Esophagus (tissue), 2 donors: ENCODE data around the gene HIVEP3. TPM values are rescaled to one million over a fixed set of nuclear protein-coding genes. Genes with fewer than 3 reads are reported as not detected.
A peak's percentile ranks its signal among the peaks of the same experiment; 100 is the strongest.

Source experiments
- H3K27ac ChIP-seq, 2 donors: one replicate each; pipeline ENCODE4 v1.5.1; 2013; ENCODE audit warnings: low read depth in 2 of 2, mild to moderate bottlenecking in 2 of 2, inconsistent platforms in 1 of 2, low read length in 1 of 2, moderate library complexity in 1 of 2
- H3K27me3 ChIP-seq, 2 donors: one replicate each; pipeline ENCODE4 v1.6.1; 2013; ENCODE audit warnings: low read length in 2 of 2, control low read depth in 1 of 2, mild to moderate bottlenecking in 1 of 2; ENCODE audit not compliant: insufficient read depth in 2 of 2, control insufficient read depth in 1 of 2
- H3K36me3 ChIP-seq, 2 donors: one replicate each; pipeline ENCODE4 v1.6.1; 2013; ENCODE audit warnings: low read length in 1 of 2; ENCODE audit not compliant: control insufficient read depth in 2 of 2, insufficient read depth in 2 of 2
- H3K4me1 ChIP-seq, 2 donors: one replicate each; pipeline ENCODE4 v1.6.1; 2013; ENCODE audit warnings: low read length in 1 of 2; ENCODE audit not compliant: control insufficient read depth in 2 of 2, insufficient read depth in 2 of 2
- H3K4me3 ChIP-seq, 2 donors: one replicate each; pipeline ENCODE4 v1.5.1; 2013; ENCODE audit warnings: low read length in 2 of 2, mild to moderate bottlenecking in 2 of 2, low read depth in 1 of 2, moderate library complexity in 1 of 2
- H3K9me3 ChIP-seq, 2 donors: one replicate each; pipeline ENCODE4 v1.6.1; 2013; ENCODE audit warnings: mild to moderate bottlenecking in 2 of 2, low read depth in 1 of 2, low read length in 1 of 2, moderate library complexity in 1 of 2; ENCODE audit not compliant: control insufficient read depth in 2 of 2, insufficient read depth in 1 of 2
- WGBS, 2 donors: extraction: QIAGEN DNeasy Blood & Tissue Kit; methylation state at CpG; one replicate each; pipeline ENCODE4 v1.1.7; 2013; 5-methylcytosine and 5-hydroxymethylcytosine counted together
- polyA plus RNA-seq, 2 donors: library from polyadenylated mRNA; stranded (reverse); fragments of 200-250 nt; gene quantifications; one replicate each; pipeline ENCODE4 v1.2.3, GENCODE V29; 2013
- donor health status: healthy with polysubstance abuse.
- donor health status: Bipolar disorder and iron deficiency.

Gene HIVEP3
- polyA plus RNA-seq, 2 donors: 2.7 to 10.0 TPM

DNA sequence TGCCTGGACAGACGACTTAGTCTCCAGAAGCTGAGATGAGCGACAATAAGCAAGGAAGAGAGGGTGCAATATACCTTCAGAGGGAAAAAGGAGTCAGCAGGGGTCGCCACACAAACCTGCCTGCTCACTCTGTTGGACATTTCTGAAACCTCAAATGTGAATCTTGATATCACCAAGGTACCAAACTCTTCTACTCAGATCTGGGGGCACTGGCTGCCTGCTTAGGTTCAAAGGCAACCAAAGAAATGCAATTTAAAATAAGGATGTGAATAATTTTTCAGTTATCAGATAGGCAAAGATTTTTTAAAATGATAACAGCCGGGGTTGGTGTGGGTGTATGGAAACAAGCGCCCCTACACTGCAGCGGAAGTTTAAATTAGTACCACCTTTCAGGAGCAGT, 164.2 kb downstream of the HIVEP3 start:
- no peaks in the 10 kb centered on the region for H3K27me3 ChIP-seq
- WGBS, 2 donors: 81 to 84% methylated on average over 6 of the region's 6 CpGs
- peaks cover 3 to 16% of the 10 kb centered on the region in 2 donors for H3K4me1 ChIP-seq
- no peaks in the 10 kb centered on the region for H3K36me3 ChIP-seq
- no peak overlapping the region for H3K4me3 ChIP-seq
- H3K27ac ChIP-seq: no peak overlapping the region
- H3K9me3 ChIP-seq: no peaks in the 10 kb centered on the region

DNA sequence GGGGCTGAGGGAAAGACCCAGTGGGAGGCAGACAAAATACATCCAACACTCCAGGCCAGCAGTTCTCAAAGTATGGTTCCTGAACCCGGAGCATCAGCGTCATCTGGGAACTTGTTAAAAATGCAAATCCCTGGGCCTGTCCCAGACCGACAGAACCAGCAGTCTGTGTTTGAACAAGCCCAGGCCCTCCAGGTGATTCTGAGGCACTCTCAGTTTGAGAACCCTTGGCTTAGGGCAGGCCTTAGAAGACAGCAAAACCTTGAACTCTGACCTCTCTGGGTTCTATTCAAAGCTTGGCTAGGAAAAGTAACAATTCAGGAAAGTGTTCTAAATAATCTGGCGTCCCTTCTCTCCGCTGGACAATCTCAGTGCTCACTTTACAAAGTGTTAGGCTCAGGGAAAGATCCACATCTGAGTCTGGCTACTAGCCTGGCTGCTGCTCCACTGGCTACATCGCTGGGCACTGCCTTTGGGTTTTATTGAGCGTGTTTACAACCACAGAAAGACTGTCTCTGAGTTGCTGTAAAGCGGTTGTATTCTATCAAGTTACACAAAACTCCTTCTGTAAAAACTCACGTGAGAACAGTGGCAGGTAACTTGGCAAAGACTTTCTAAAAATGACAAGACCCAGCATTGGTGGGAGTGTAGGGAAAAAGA, 166.1 kb downstream of the HIVEP3 start:
- Histone ChIP-seq H3K4me1 (peaks cover 3 to 21% of the 10 kb centered on the region in 2 donors), H3K27ac (peak overlapping the region; percentile 22 to 80), H3K9me3 (no peaks in the 10 kb centered on the region), H3K4me3 (no peak overlapping the region), H3K27me3 (no peaks in the 10 kb centered on the region), H3K36me3 (no peaks in the 10 kb centered on the region)
- WGBS, 2 donors: 60 to 62% methylated on average over 9 of the region's 9 CpGs

GRCh38 chr1:41751804-41752513, 166.8 kb downstream of the HIVEP3 start:
- Histone ChIP-seq H3K27me3 (no peaks in the 10 kb centered on the region), H3K4me1 (peaks cover 5 to 23% of the 10 kb centered on the region in 2 donors), H3K9me3 (no peaks in the 10 kb centered on the region), H3K27ac (peak overlapping the region in 1 of 2 donors; percentile 45), H3K4me3 (no peak overlapping the region), H3K36me3 (no peaks in the 10 kb centered on the region)
- WGBS, 2 donors: 86% methylated on average over 9 of the region's 9 CpGs

GRCh38 chr1:41749991-41750745, 168.6 kb downstream of the HIVEP3 start:
- H3K27me3 ChIP-seq: no peaks in the 10 kb centered on the region
- WGBS, 2 donors: 57 to 60% methylated on average over 11 of the region's 11 CpGs
- peak overlapping the region in 1 of 2 donors; percentile 32 for H3K27ac ChIP-seq
- no peaks in the 10 kb centered on the region for H3K36me3 ChIP-seq
- H3K9me3 ChIP-seq: no peaks in the 10 kb centered on the region
- H3K4me1 ChIP-seq: peaks cover 10 to 31% of the 10 kb centered on the region in 2 donors
- H3K4me3 ChIP-seq: no peak overlapping the region

- 73 to 80% methylated on average over 2 of the region's 2 CpGs for WGBS, 2 donors
Measured at GRCh38 chr1:41745022-41745421, 173.7 kb downstream of the HIVEP3 start.

DNA sequence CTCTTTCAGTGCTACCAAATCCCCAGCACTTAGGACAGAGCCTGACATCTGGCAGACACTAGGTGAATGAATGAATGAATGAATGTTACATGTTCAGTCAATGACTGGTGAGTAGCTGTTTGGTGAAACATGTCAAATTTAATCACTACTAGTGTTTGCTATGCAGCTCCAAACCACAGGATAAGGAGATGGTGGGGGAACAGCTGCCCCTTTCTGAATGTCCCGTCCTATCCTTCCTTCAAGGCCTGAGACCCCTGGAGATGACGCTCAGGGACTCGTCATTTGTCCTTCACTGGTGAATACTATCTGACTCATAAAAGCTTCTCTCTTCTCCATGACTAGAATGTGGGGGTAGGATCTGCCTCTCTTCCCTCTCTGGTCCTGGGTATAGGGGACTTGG, 175.4 kb downstream of the HIVEP3 start:
- Histone ChIP-seq H3K27ac (no peak overlapping the region), H3K4me3 (no peak overlapping the region), H3K36me3 (no peaks in the 10 kb centered on the region), H3K9me3 (no peaks in the 10 kb centered on the region), H3K27me3 (no peaks in the 10 kb centered on the region), H3K4me1 (peaks cover 7 to 27% of the 10 kb centered on the region in 2 donors)
- WGBS, 2 donors: 92 to 96% methylated on average over 3 of the region's 3 CpGs

More at GRCh38 chr1:41745022-41745421, 173.7 kb downstream of the HIVEP3 start:
- no peak overlapping the region for H3K27ac ChIP-seq
- H3K27me3 ChIP-seq: no peaks in the 10 kb centered on the region
- peaks cover 7 to 33% of the 10 kb centered on the region in 2 donors for H3K4me1 ChIP-seq
- no peak overlapping the region for H3K4me3 ChIP-seq
- no peaks in the 10 kb centered on the region for H3K9me3 ChIP-seq
- H3K36me3 ChIP-seq: no peaks in the 10 kb centered on the region

- no peak overlapping the region for H3K4me3 ChIP-seq
- no peaks in the 10 kb centered on the region for H3K27me3 ChIP-seq
- H3K36me3 ChIP-seq: peaks cover 0 to 2% of the 10 kb centered on the region in 2 donors
- H3K4me1 ChIP-seq: peaks cover 11 to 29% of the 10 kb centered on the region in 2 donors
- whole genome bisulfite sequencing, 2 donors: 54 to 62% methylated on average over 5 of the region's 5 CpGs
- no peaks in the 10 kb centered on the region for H3K9me3 ChIP-seq
- H3K27ac ChIP-seq: no peak overlapping the region
Measured at GRCh38 chr1:41742219-41742618, 176.5 kb downstream of the HIVEP3 start.

GRCh38 chr1:41741244-41741643, 177.5 kb downstream of the HIVEP3 start:
- no peaks in the 10 kb centered on the region for H3K9me3 ChIP-seq
- H3K36me3 ChIP-seq: peaks cover 0 to 2% of the 10 kb centered on the region in 2 donors
- no peak overlapping the region for H3K27ac ChIP-seq
- H3K4me1 ChIP-seq: peaks cover 4 to 23% of the 10 kb centered on the region in 2 donors
- no peak overlapping the region for H3K4me3 ChIP-seq
- no peaks in the 10 kb centered on the region for H3K27me3 ChIP-seq
- 75 to 76% methylated on average over 7 of the region's 7 CpGs for WGBS, 2 donors

DNA sequence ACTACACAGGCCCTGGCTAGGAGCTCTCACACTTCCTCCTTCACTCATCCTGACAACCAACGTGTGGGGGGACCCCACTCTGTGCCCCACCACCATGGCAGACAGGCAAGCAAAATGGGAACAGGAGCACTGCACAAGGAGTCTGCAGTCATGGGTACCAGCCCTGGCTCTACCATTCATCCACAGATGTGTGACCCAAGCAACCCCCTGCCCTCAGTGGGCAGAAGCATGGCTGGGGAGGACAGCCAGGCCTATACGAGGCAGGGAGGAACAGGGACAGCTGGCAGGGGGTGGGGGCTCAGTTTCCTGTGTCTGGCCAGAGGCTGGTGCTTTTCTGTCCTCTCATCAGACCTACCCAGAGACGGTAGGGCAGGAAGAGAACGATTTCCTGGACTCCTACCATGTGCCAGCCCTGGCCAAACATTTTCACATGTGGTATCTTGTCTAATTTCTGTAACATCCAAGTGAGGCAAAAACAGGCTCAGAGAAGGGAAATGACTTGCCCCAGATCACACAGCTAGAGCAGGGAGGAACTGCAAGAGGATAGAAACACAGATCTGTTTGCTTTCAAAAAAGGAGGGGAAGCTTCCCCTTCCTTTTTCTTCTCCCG, 178.0 kb downstream of the HIVEP3 start:
- H3K27ac ChIP-seq: no peak overlapping the region
- no peaks in the 10 kb centered on the region for H3K27me3 ChIP-seq
- peaks cover 4 to 23% of the 10 kb centered on the region in 2 donors for H3K4me1 ChIP-seq
- H3K9me3 ChIP-seq: no peaks in the 10 kb centered on the region
- H3K36me3 ChIP-seq: peaks cover 0 to 2% of the 10 kb centered on the region in 2 donors
- no peak overlapping the region for H3K4me3 ChIP-seq
- WGBS, 2 donors: 40 to 48% methylated on average over 5 of the region's 5 CpGs
